ENCODE measurements around the gene UACA. TPM values are rescaled to one million over a fixed set of nuclear protein-coding genes. Genes with fewer than 3 reads are reported as not detected.

UACA gene, protein sequence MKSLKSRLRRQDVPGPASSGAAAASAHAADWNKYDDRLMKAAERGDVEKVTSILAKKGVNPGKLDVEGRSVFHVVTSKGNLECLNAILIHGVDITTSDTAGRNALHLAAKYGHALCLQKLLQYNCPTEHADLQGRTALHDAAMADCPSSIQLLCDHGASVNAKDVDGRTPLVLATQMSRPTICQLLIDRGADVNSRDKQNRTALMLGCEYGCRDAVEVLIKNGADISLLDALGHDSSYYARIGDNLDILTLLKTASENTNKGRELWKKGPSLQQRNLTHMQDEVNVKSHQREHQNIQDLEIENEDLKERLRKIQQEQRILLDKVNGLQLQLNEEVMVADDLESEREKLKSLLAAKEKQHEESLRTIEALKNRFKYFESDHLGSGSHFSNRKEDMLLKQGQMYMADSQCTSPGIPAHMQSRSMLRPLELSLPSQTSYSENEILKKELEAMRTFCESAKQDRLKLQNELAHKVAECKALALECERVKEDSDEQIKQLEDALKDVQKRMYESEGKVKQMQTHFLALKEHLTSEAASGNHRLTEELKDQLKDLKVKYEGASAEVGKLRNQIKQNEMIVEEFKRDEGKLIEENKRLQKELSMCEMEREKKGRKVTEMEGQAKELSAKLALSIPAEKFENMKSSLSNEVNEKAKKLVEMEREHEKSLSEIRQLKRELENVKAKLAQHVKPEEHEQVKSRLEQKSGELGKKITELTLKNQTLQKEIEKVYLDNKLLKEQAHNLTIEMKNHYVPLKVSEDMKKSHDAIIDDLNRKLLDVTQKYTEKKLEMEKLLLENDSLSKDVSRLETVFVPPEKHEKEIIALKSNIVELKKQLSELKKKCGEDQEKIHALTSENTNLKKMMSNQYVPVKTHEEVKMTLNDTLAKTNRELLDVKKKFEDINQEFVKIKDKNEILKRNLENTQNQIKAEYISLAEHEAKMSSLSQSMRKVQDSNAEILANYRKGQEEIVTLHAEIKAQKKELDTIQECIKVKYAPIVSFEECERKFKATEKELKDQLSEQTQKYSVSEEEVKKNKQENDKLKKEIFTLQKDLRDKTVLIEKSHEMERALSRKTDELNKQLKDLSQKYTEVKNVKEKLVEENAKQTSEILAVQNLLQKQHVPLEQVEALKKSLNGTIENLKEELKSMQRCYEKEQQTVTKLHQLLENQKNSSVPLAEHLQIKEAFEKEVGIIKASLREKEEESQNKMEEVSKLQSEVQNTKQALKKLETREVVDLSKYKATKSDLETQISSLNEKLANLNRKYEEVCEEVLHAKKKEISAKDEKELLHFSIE (N-terminal part only)
- total RNA-seq = 107 and 164 TPM in 2 replicates

DNA sequence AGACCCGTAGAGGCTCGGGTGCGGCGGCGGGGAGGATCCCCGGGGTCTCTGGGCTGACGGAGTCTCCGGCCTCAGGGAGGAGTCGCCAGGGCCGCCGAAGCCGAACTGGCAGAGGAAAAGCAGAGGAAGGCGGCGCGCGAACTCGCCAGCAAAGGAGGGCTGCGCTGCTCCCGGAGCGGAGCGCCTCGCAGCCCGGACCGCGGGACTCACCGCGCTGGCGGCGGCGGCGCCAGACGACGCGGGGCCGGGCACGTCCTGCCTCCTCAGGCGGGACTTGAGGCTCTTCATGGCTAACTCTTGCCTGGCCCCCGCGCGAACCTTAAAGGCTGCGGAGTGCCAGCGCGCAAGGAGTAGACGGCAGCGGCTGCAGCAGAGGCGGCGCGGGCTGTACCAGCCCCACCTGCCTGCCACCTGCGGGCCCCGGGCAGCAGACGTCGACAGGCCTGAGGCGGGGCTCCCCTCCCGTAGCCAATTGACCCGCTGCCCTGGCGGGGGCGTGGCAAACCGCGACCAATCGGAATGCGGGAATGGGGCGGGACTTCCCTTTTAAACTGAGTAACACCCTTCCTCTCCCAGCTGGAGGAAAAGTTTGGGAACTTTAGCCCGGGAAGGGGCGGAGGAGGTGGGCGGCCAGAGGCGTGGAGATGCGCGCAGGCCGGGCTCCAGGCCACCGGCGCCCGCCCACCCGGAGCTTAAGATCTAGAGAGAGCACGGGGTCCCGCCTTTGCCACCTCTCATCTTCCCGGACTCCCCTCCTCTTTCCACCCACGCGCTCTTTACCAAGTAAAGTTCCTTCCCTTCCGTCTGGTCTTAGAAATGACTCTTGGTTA is at the start of gene UACA:
Gene UACA (minus strand): TSS at position 439 of the 830 bp plus-strand sequence. CDS start 151 bp downstream, at position 288.

Other genes with a start within 250 kb of the UACA start
- gene LARP6, start 90.6 kb upstream of the UACA start, total RNA-seq = 69.6 and 110 TPM in 2 replicates
- gene THAP10, start 128.9 kb upstream of the UACA start, total RNA-seq = 2.5 and 3.3 TPM in 2 replicates
- 22.3 and 29.4 TPM in 2 replicates for gene LRRC49, start 129.3 kb upstream of the UACA start, total RNA-seq

Data from smooth muscle cell of trachea (primary cell).